ENCODE data around the gene KIAA0586.

Gene KIAA0586

GRCh38 chr14:58398895-58399294, 28.6 kb upstream of the KIAA0586 start:
- Histone ChIP-seq H3K9me2 (replicated peaks; ENCODE audit: insufficient read depth, low read length) (no peaks in the 10 kb centered on the region), H3K27ac (ENCODE audit: low read length) (no peak overlapping the region), H3K9me3 (replicated peaks; ENCODE audit: insufficient read depth, low read length) (no peaks in the 10 kb centered on the region), H3K9ac (ENCODE audit: low read length) (no peak overlapping the region), H2AFZ (ENCODE audit: low read length) (no peak overlapping the region), H3K79me2 (ENCODE audit: low read length) (no peaks in the 10 kb centered on the region), H3K4me1 (ENCODE audit: low read length) (no peaks in the 10 kb centered on the region), H3K4me2 (ENCODE audit: low read depth, low read length) (no peak overlapping the region), H3K27me3 (replicated peaks; ENCODE audit: insufficient read depth, low read length) (no peaks in the 10 kb centered on the region), H3K36me3 (replicated peaks; ENCODE audit: insufficient read depth, low read length) (no peaks in the 10 kb centered on the region), H3F3A (ENCODE audit: insufficient read depth, low read length) (no peaks in the 10 kb centered on the region), H3K4me3 (ENCODE audit: low read length) (no peak overlapping the region), H4K20me1 (ENCODE audit: insufficient read depth, low read length) (no peaks in the 10 kb centered on the region)
- no peak for DNase-seq
- TF ChIP-seq CTCF (IDR thresholded peaks at IDR 0.05; ENCODE audit: low read length) (no peak), EZH2 (optimal IDR thresholded peaks at IDR 0.05; ENCODE audit: low read depth, low read length) (no peak)

GRCh38 chr14:58401587-58401986, 25.9 kb upstream of the KIAA0586 start:
- Histone ChIP-seq H3K4me2 (ENCODE audit: low read depth, low read length) (no peak overlapping the region), H3K27ac (ENCODE audit: low read length) (no peak overlapping the region), H3K79me2 (ENCODE audit: low read length) (no peaks in the 10 kb centered on the region), H3K9me2 (replicated peaks; ENCODE audit: insufficient read depth, low read length) (no peaks in the 10 kb centered on the region), H3K27me3 (replicated peaks; ENCODE audit: insufficient read depth, low read length) (no peaks in the 10 kb centered on the region), H3K4me1 (ENCODE audit: low read length) (no peaks in the 10 kb centered on the region), H3K9me3 (replicated peaks; ENCODE audit: insufficient read depth, low read length) (no peaks in the 10 kb centered on the region), H2AFZ (ENCODE audit: low read length) (no peak overlapping the region), H3K4me3 (ENCODE audit: low read length) (no peak overlapping the region), H3K36me3 (replicated peaks; ENCODE audit: insufficient read depth, low read length) (no peaks in the 10 kb centered on the region), H3K9ac (ENCODE audit: low read length) (no peak overlapping the region), H4K20me1 (ENCODE audit: insufficient read depth, low read length) (no peaks in the 10 kb centered on the region), H3F3A (ENCODE audit: insufficient read depth, low read length) (no peaks in the 10 kb centered on the region)
- no peak for DNase-seq
- TF ChIP-seq CTCF (IDR thresholded peaks at IDR 0.05; ENCODE audit: low read length) (no peak), EZH2 (optimal IDR thresholded peaks at IDR 0.05; ENCODE audit: low read depth, low read length) (no peak), EZH2phosphoT487 (IDR thresholded peaks at IDR 0.05; ENCODE audit: low read length) (no peak)

- Histone ChIP-seq H2AFZ (ENCODE audit: low read length) (no peak overlapping the region), H3K9me2 (replicated peaks; ENCODE audit: insufficient read depth, low read length) (no peaks in the 10 kb centered on the region), H3K79me2 (ENCODE audit: low read length) (no peaks in the 10 kb centered on the region), H3K9ac (ENCODE audit: low read length) (no peak overlapping the region), H3K27me3 (replicated peaks; ENCODE audit: insufficient read depth, low read length) (no peaks in the 10 kb centered on the region), H3K4me2 (ENCODE audit: low read depth, low read length) (no peak overlapping the region), H4K20me1 (ENCODE audit: insufficient read depth, low read length) (no peaks in the 10 kb centered on the region), H3K4me1 (ENCODE audit: low read length) (no peaks in the 10 kb centered on the region), H3K27ac (ENCODE audit: low read length) (no peak overlapping the region), H3F3A (ENCODE audit: insufficient read depth, low read length) (no peaks in the 10 kb centered on the region), H3K9me3 (replicated peaks; ENCODE audit: insufficient read depth, low read length) (no peaks in the 10 kb centered on the region), H3K4me3 (ENCODE audit: low read length) (no peak overlapping the region), H3K36me3 (replicated peaks; ENCODE audit: insufficient read depth, low read length) (no peaks in the 10 kb centered on the region; the same call in 1 of the 2 replicates)
- no peak for TF ChIP-seq CTCF (IDR thresholded peaks at IDR 0.05; ENCODE audit: low read length)
- TF ChIP-seq EZH2phosphoT487 (IDR thresholded peaks at IDR 0.05; ENCODE audit: low read length) = no peak
- no peak for TF ChIP-seq EZH2 (optimal IDR thresholded peaks at IDR 0.05; ENCODE audit: low read depth, low read length)
- no peak for DNase-seq
Observed at GRCh38 chr14:58408681-58409215, 18.8 kb upstream of the KIAA0586 start.
